Uterus (tissue), 4 donors: ENCODE results near the gene LATS1. TPM values are rescaled to one million over a fixed set of nuclear protein-coding genes. Genes with fewer than 3 reads are reported as not detected.

ENCODE experiments used
- DNase-seq, 2 donors: peaks; one replicate each; pipeline ENCODE4 v3.0.0-alpha.2; 2019 to 2020
- H3K27ac ChIP-seq, 2 donors: fragments of 200-600 bp; sonication (generic); 1 replicate in 1 of 2; 2 replicates in 1 of 2; pipeline ENCODE4 v1.5.1; 2016 to 2018
- H3K27me3 ChIP-seq, 2 donors: fragments of 200-600 bp; sonication (generic); one replicate each; pipeline ENCODE4 v1.5.1; 2018 to 2019; ENCODE audit warnings: control low read depth in 1 of 2
- H3K36me3 ChIP-seq, 2 donors: fragments of 200-600 bp; sonication (generic); one replicate each; pipeline ENCODE4 v1.5.1; 2019; ENCODE audit warnings: control low read depth in 1 of 2
- H3K4me1 ChIP-seq, 2 donors: fragments of 200-600 bp; sonication (generic); one replicate each; pipeline ENCODE4 v1.5.1; 2018 to 2019; ENCODE audit warnings: control low read depth in 1 of 2
- H3K4me3 ChIP-seq, 2 donors: fragments of 200-600 bp; sonication (generic); 1 replicate in 1 of 2; 2 replicates in 1 of 2; pipeline ENCODE4 v1.5.1; 2018 to 2019; ENCODE audit warnings: mild to moderate bottlenecking in 1 of 2
- H3K9me3 ChIP-seq, 2 donors: fragments of 200-600 bp; sonication (generic); one replicate each; pipeline ENCODE4 v1.5.1; 2019; ENCODE audit warnings: control low read depth in 1 of 2
- POLR2A ChIP-seq, 2 donors: fragments of 450-650 bp; IDR thresholded peaks; one replicate each; pipeline ENCODE4 v1.6.1; 2016; ENCODE audit warnings: antibody characterized with exemption in 2 of 2, mild to moderate bottlenecking in 1 of 2, moderate library complexity in 1 of 2
- intact Hi-C: fragments of 100-400 bp; cut with DNase I; formaldehyde crosslinking; loops from one replicate; pipeline ENCODE4 v1.15.1; 2023; ENCODE audit warnings: low total_unique reads
- small RNA-seq: library from RNA; depleted of rRNA; stranded (forward); fragments of <200 nt; gene quantifications from one replicate; pipeline ENCODE3, GENCODE V24; 2016
- total RNA-seq, 4 donors: library from RNA; depleted of rRNA in 3 of 4; stranded (reverse); fragments of >200 nt in 3 of 4; gene quantifications; one replicate each; pipeline versions ENCODE4 v1.1.0 to v1.2.4, GENCODE V29; 2014 to 2023
- TF ChIP-seq, protein P1 (sequence below), 4 experiments: fragments of 200-600 bp in 2 of 4; fragments of 450-650 bp in 2 of 4; sonication (generic) in 2 of 4; IDR thresholded peaks; one replicate each; pipeline ENCODE4 v1.5.1; 2016 to 2019; ENCODE audit warnings: antibody characterized with exemption in 4 of 4, mild to moderate bottlenecking in 2 of 4, moderate library complexity in 1 of 4
- donor health status: DM: yes; HTN: yes; CAD: no.

Gene LATS1
- total RNA-seq, 4 donors from 2014 or later, result 8.5 to 45.4 (median 27.4) TPM

DNA sequence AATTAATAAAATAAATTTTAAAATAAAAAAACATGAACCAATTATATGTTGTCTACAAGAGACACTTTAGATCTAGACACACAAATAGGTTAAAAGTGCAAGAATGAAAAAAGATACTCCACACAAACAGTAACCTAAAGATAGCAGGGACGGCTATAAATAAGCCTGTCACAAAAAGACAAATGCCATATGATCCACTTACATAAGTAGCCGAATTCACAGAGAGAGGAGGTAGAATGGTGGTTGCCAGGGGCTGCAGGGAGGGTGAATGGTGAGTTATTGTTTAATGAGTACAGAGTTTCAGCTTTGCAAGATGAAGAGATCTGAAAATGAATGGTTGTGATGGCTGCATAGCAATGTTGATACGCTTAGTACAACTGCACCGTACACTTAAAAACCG, 102.1 kb downstream of the LATS1 start:
- H3K36me3 ChIP-seq, result no peaks in the 10 kb centered on the region
- no peak overlapping the region for H3K27ac ChIP-seq

DNA sequence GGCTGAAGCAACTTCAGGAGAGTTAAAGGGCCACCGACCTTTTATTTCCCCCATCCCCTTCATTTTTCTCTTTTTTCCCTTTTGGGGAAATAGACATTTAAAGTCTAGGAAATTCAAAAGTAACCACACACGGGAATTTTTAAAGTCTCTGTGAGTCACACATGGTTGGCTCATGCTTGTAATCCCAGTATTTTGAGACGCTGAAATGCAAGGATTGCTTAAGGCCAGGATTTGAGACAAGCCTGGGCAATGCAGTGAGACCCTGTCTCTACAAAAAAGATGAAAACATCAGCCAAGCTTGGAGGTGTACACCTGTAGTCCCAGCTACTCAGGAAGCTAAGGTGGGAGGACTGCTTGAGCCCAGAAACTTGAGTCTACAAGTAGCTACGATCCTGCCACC, 103.6 kb downstream of the LATS1 start:
- Histone ChIP-seq H3K9me3 (no peaks in the 10 kb centered on the region), H3K27ac (no peak overlapping the region), H3K4me3 (no peak overlapping the region), H3K4me1 (no peaks in the 10 kb centered on the region), H3K27me3 (no peaks in the 10 kb centered on the region), H3K36me3 (no peaks in the 10 kb centered on the region)
- intact Hi-C loops, result no loop called here
- TF ChIP-seq, protein P1, sequence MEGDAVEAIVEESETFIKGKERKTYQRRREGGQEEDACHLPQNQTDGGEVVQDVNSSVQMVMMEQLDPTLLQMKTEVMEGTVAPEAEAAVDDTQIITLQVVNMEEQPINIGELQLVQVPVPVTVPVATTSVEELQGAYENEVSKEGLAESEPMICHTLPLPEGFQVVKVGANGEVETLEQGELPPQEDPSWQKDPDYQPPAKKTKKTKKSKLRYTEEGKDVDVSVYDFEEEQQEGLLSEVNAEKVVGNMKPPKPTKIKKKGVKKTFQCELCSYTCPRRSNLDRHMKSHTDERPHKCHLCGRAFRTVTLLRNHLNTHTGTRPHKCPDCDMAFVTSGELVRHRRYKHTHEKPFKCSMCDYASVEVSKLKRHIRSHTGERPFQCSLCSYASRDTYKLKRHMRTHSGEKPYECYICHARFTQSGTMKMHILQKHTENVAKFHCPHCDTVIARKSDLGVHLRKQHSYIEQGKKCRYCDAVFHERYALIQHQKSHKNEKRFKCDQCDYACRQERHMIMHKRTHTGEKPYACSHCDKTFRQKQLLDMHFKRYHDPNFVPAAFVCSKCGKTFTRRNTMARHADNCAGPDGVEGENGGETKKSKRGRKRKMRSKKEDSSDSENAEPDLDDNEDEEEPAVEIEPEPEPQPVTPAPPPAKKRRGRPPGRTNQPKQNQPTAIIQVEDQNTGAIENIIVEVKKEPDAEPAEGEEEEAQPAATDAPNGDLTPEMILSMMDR (IDR thresholded peaks at IDR 0.05), result no peak
- no peak for TF ChIP-seq POLR2A (IDR thresholded peaks at IDR 0.05)
- DNase-seq, result no peak

More for the DNA sequence above, 102.1 kb downstream of the LATS1 start:
- Histone ChIP-seq H3K4me1 (no peaks in the 10 kb centered on the region), H3K9me3 (no peaks in the 10 kb centered on the region), H3K27me3 (no peaks in the 10 kb centered on the region), H3K4me3 (no peak overlapping the region)
- DNase-seq, result no peak
- intact Hi-C loops, result no loop called here
- TF ChIP-seq POLR2A (IDR thresholded peaks at IDR 0.05), result no peak
- TF ChIP-seq, protein P1 (IDR thresholded peaks at IDR 0.05), result no peak

- no peaks in the 10 kb centered on the region for H3K4me1 ChIP-seq
- TF ChIP-seq POLR2A (IDR thresholded peaks at IDR 0.05), result no peak
- TF ChIP-seq, protein P1 (IDR thresholded peaks at IDR 0.05), result no peak
- no peak overlapping the region for H3K4me3 ChIP-seq
- no peaks in the 10 kb centered on the region for H3K36me3 ChIP-seq
- no peaks in the 10 kb centered on the region for H3K27me3 ChIP-seq
- H3K27ac ChIP-seq, result no peak overlapping the region
- intact Hi-C loops, result no loop called here
- no peaks in the 10 kb centered on the region for H3K9me3 ChIP-seq
- DNase-seq, result no peak
These were observed 109.4 kb downstream of the LATS1 start for GRCh38 chr6:149608381-149608982.

Small RNA genes within 50 kb of the gene (small RNA-seq; reads per million reads assigned to genes)
- not detected for gene RF00019

Other genes with a start within 250 kb of the LATS1 start
- gene ZC3H12D, start 233.1 kb downstream of the LATS1 start, total RNA-seq, result 1 to 10 TPM in 1 of 4 donors, under 1 TPM in 2, not detected in 1; 0.26 to 1.7 (median 0.40) TPM
- gene PPIL4, start 172.1 kb downstream of the LATS1 start, total RNA-seq, result 10 to 100 TPM; 10.2 to 57.2 (median 43.2) TPM
- gene GINM1, start 151.7 kb downstream of the LATS1 start, total RNA-seq, result 10 to 100 TPM; 16.1 to 83.7 (median 75.3) TPM
- 10 to 100 TPM; 15.6 to 80.2 (median 32.3) TPM for gene KATNA1, start 69.4 kb downstream of the LATS1 start, total RNA-seq
- 10 to 100 TPM; 20.2 to 71.2 (median 48.3) TPM for gene NUP43, start 28.4 kb upstream of the LATS1 start, total RNA-seq
- 100 to 1,000 TPM in 2 of 4 donors, 10 to 100 TPM in 2; 34.4 to 147 (median 88.6) TPM for gene PCMT1, start 31.6 kb upstream of the LATS1 start, total RNA-seq
- gene LRP11, start 146.3 kb upstream of the LATS1 start, total RNA-seq, result 10 to 100 TPM; 22.0 to 61.7 (median 29.8) TPM
- under 1 TPM in 1 of 4 donors, not detected in 3; 0.55 TPM for gene RAET1E, start 180.0 kb upstream of the LATS1 start, total RNA-seq
- gene RAET1G, start 205.0 kb upstream of the LATS1 start, total RNA-seq, result 1 to 10 TPM in 1 of 4 donors, not detected in 3; 1.4 TPM
- gene ULBP2, start 223.9 kb upstream of the LATS1 start, total RNA-seq, result under 1 TPM in 2 of 4 donors, not detected in 2; 0.21 to 0.34 TPM
- not detected for gene ULBP1, start 245.8 kb upstream of the LATS1 start, total RNA-seq